ENCODE measurements around the gene MVD. TPM values are rescaled to one million over a fixed set of nuclear protein-coding genes. Genes with fewer than 3 reads are reported as not detected.

MVD gene
- total and polyA plus RNA-seq, 10 of the 15 experiments (the other 5 are each of a cell fraction or from before 2014, with no cell fraction given) = 5.0 to 147 (median 65.0) TPM

- ChIA-PET CTCF (interaction anchor here (3.6 kb wide), 1 partner anchor 9 kb away, joined by 23 read pairs; no protein-coding TSS in a partner anchor), POLR2A (interaction anchor here (0.6 kb wide), 1 partner anchor 121 kb away, joined by 8 read pairs; no protein-coding TSS in a partner anchor), SMC1A (ENCODE audit: uncharacterized antibody, unreplicated experiment) (interaction anchor here (1.4 kb wide), 1 partner anchor 9 kb away, joined by 4 read pairs; no protein-coding TSS in a partner anchor), RAD21 (ENCODE audit: unreplicated experiment) (no interaction called here)
- no peak overlapping the region for H3K4me3 ChIP-seq
- no peaks in the 10 kb centered on the region for H3K79me2 ChIP-seq (ENCODE audit: control insufficient read depth, insufficient read depth, low read length)
- in situ Hi-C loops (cut with MboI) (no loop called here), intact Hi-C loops (cut with micrococcal nuclease; ENCODE audit: unreplicated experiment) (no loop called here)
- H3K4me2 ChIP-seq (ENCODE audit: control insufficient read depth, insufficient read depth) = no peak overlapping the region
- FAIRE-seq = no peak
- no peaks in the 10 kb centered on the region for H3K36me3 ChIP-seq (ENCODE audit: control insufficient read depth in 2 of 2, insufficient read depth in 2 of 2, low read length in 1 of 2)
- no peak for ATAC-seq
- no TSS peak for BruUV-seq (replicated peaks)
- WGBS (ENCODE audit: insufficient coverage, insufficient replicate concordance, low lambda C conversion rate, missing lambda C conversion rate) = 95% methylated on average over 23 of the region's 23 CpGs
- H3K9me3 ChIP-seq (replicated peaks; ENCODE audit: control insufficient read depth, insufficient read depth, low read length) = no peaks in the 10 kb centered on the region
- no peak for DNase-seq (ENCODE audit: low read depth, low spot score)
- H4K20me1 ChIP-seq (ENCODE audit: control insufficient read depth, insufficient read depth) = no peaks in the 10 kb centered on the region
- H2AFZ ChIP-seq (ENCODE audit: control insufficient read depth, low read depth, low read length) = no peak overlapping the region
- TF ChIP-seq TARDBP (IDR thresholded peaks at IDR 0.05; ENCODE audit: borderline replicate concordance) (no peak), CHD4 (IDR thresholded peaks at IDR 0.05) (no peak), MEF2B (IDR thresholded peaks at IDR 0.05; ENCODE audit: partially characterized antibody, poor library complexity, severe bottlenecking) (no peak), EZH2 (IDR thresholded peaks at IDR 0.05; ENCODE audit: borderline replicate concordance, control insufficient read depth, low read depth, low read length) (no peak), HDAC6 (IDR thresholded peaks at IDR 0.05; ENCODE audit: unreplicated experiment) (no peak), PAX8 (IDR thresholded peaks at IDR 0.05) (no peak), ZNF24 (IDR thresholded peaks at IDR 0.05) (no peak), KLF5 (IDR thresholded peaks at IDR 0.05; ENCODE audit: partially characterized antibody) (no peak)
- H3K27me3 ChIP-seq (replicated peaks in 1 of 2; ENCODE audit: control insufficient read depth in 2 of 2, insufficient read depth in 2 of 2, low read length in 1 of 2) = no peaks in the 10 kb centered on the region
- no peaks in the 10 kb centered on the region; the same call in 1 of the 2 replicates for H3K4me1 ChIP-seq (ENCODE audit: control insufficient read depth, insufficient read depth, low read length)
- no peak overlapping the region for H3K9ac ChIP-seq (ENCODE audit: control insufficient read depth, insufficient read depth, low read length)
- no peak overlapping the region for H3K27ac ChIP-seq (ENCODE audit: control insufficient read depth, insufficient read depth)
These were observed 8.9 kb upstream of the MVD start for GRCh38 chr16:88671806-88672205.

- ChIA-PET CTCF (interaction anchor here (1.0 to 3.6 kb wide), 2 partner anchors 11 to 37 kb away, joined by 3 to 23 read pairs; no protein-coding TSS in a partner anchor), SMC1A (ENCODE audit: uncharacterized antibody, unreplicated experiment) (no interaction called here), POLR2A (interaction anchor here (0.6 kb wide), 1 partner anchor 390 kb away, joined by 6 read pairs; no protein-coding TSS in a partner anchor), RAD21 (ENCODE audit: unreplicated experiment) (no interaction called here)
- FAIRE-seq (no peak), ATAC-seq (no peak), DNase-seq (ENCODE audit: low read depth, low spot score) (no peak)
- H4K20me1 ChIP-seq (ENCODE audit: control insufficient read depth, insufficient read depth) = no peaks in the 10 kb centered on the region
- no peaks in the 10 kb centered on the region for H3K36me3 ChIP-seq (ENCODE audit: control insufficient read depth in 2 of 2, insufficient read depth in 2 of 2, low read length in 1 of 2)
- WGBS (ENCODE audit: insufficient coverage, insufficient replicate concordance, low lambda C conversion rate, missing lambda C conversion rate) = 90% methylated on average over 10 of the region's 10 CpGs
- no peak overlapping the region for H3K4me3 ChIP-seq
- intact Hi-C loops (cut with micrococcal nuclease; ENCODE audit: unreplicated experiment) (no loop called here), in situ Hi-C loops (cut with MboI) (no loop called here)
- no TSS peak for BruUV-seq (replicated peaks)
- no peak overlapping the region for H2AFZ ChIP-seq (ENCODE audit: control insufficient read depth, low read depth, low read length)
- no peak overlapping the region for H3K4me2 ChIP-seq (ENCODE audit: control insufficient read depth, insufficient read depth)
- H3K27ac ChIP-seq (ENCODE audit: control insufficient read depth, insufficient read depth) = no peak overlapping the region
- no peaks in the 10 kb centered on the region; the same call in 1 of the 2 replicates for H3K4me1 ChIP-seq (ENCODE audit: control insufficient read depth, insufficient read depth, low read length)
- H3K9ac ChIP-seq (ENCODE audit: control insufficient read depth, insufficient read depth, low read length) = no peak overlapping the region
- no peaks in the 10 kb centered on the region for H3K9me3 ChIP-seq (replicated peaks; ENCODE audit: control insufficient read depth, insufficient read depth, low read length)
- H3K79me2 ChIP-seq (ENCODE audit: control insufficient read depth, insufficient read depth, low read length) = no peaks in the 10 kb centered on the region; the same call in 1 of the 2 replicates
- no peaks in the 10 kb centered on the region for H3K27me3 ChIP-seq (replicated peaks in 1 of 2; ENCODE audit: control insufficient read depth in 2 of 2, insufficient read depth in 2 of 2, low read length in 1 of 2)
- TF ChIP-seq IRF5 (IDR thresholded peaks at IDR 0.05; ENCODE audit: borderline replicate concordance) (no peak), STAT3 (IDR thresholded peaks at IDR 0.05; ENCODE audit: low read depth, low read length) (no peak), WRNIP1 (IDR thresholded peaks at IDR 0.05; ENCODE audit: borderline replicate concordance, low read depth, low read length) (no peak), NFYB (IDR thresholded peaks at IDR 0.05; ENCODE audit: insufficient read depth, low read depth, low read length) (no peak), MTA2 (IDR thresholded peaks at IDR 0.05; ENCODE audit: low read depth) (no peak), NRF1 (conservative IDR thresholded peaks at IDR 0.05; ENCODE audit: low read depth, low read length) (no peak), PAX5 (IDR thresholded peaks at IDR 0.05; ENCODE audit: borderline replicate concordance, low read depth, low read length) (no peak), SIX5 (IDR thresholded peaks at IDR 0.05; ENCODE audit: low read depth, low read length, severe bottlenecking) (no peak), POLR2A (IDR thresholded peaks at IDR 0.05; ENCODE audit: low read depth, low read length) (no peak), MEF2B (IDR thresholded peaks at IDR 0.05; ENCODE audit: partially characterized antibody, poor library complexity, severe bottlenecking) (no peak), EGR1 (IDR thresholded peaks at IDR 0.05; ENCODE audit: borderline replicate concordance in 1 of 2, low read depth in 2 of 2, low read length in 2 of 2) (no peak), SREBF2 (IDR thresholded peaks at IDR 0.05; ENCODE audit: low read length) (no peak), KDM1A (IDR thresholded peaks at IDR 0.05; ENCODE audit: borderline replicate concordance) (no peak)
These were observed 7.1 kb upstream of the MVD start for GRCh38 chr16:88669980-88670379.

Data from GM12878 (cell line).